Astrocyte (in vitro differentiated cells and primary cell): ENCODE results near the gene KHDC1L. TPM values are rescaled to one million over a fixed set of nuclear protein-coding genes. Genes with fewer than 3 reads are reported as not detected.

Source experiments
- DNase-seq: peaks from one replicate; pipeline ENCODE4 v3.0.0-alpha.2; 2010; ENCODE audit warnings: low read depth
- FAIRE-seq: peaks from 2 replicates; lab custom pipeline; 2011; peaks lifted over from hg19 to GRCh38; lab: Jason Lieb, UNC
- H2AFZ ChIP-seq: 2 replicates; pipeline ENCODE4 v1.6.0; 2012; ENCODE audit warnings: low read depth, low read length, inconsistent platforms
- H3K27ac ChIP-seq: 2 replicates; pipeline ENCODE4 v1.5.1; 2011; ENCODE audit warnings: low read depth, low read length, inconsistent platforms
- H3K27me3 ChIP-seq: 2 replicates; pipeline ENCODE4 v1.6.0; 2011; ENCODE audit warnings: low read length, inconsistent platforms; ENCODE audit not compliant: insufficient read depth
- H3K36me3 ChIP-seq: 2 replicates; pipeline ENCODE4 v1.5.1; 2011; ENCODE audit warnings: low read length, inconsistent platforms; ENCODE audit not compliant: insufficient read depth
- H3K4me1 ChIP-seq: 2 replicates; pipeline ENCODE4 v1.5.1; 2011; ENCODE audit warnings: low read length, inconsistent platforms; ENCODE audit not compliant: insufficient read depth
- H3K4me2 ChIP-seq: 2 replicates; pipeline ENCODE4 v1.6.0; 2012; ENCODE audit warnings: low read length, inconsistent platforms
- H3K4me3 ChIP-seq: 2 replicates; pipeline ENCODE4 v1.5.1; 2011; ENCODE audit warnings: low read depth, mild to moderate bottlenecking, low read length, inconsistent platforms; ENCODE audit not compliant: insufficient read depth
- H3K79me2 ChIP-seq: 2 replicates; pipeline ENCODE4 v1.6.0; 2012; ENCODE audit warnings: mild to moderate bottlenecking, low read length, inconsistent platforms; ENCODE audit not compliant: insufficient read depth
- H3K9ac ChIP-seq: 2 replicates; pipeline ENCODE4 v1.6.0; 2012; ENCODE audit warnings: mild to moderate bottlenecking, low read length, inconsistent platforms
- H3K9me3 ChIP-seq: 2 replicates; pipeline ENCODE4 v1.5.1; 2012; ENCODE audit warnings: low read depth, mild to moderate bottlenecking, low read length, inconsistent platforms; ENCODE audit not compliant: insufficient read depth
- H4K20me1 ChIP-seq: 2 replicates; pipeline ENCODE4 v1.6.0; 2012; ENCODE audit warnings: low read length, inconsistent platforms; ENCODE audit not compliant: insufficient read depth
- H3K27ac Mint-ChIP-seq: one replicate; pipeline ENCODE4 v1.8.0; 2021; ENCODE audit warnings: mild to moderate bottlenecking, mixed read lengths; ENCODE audit not compliant: unreplicated experiment
- H3K27me3 Mint-ChIP-seq: one replicate; pipeline ENCODE4 v1.8.0; 2021; ENCODE audit warnings: low read depth, mixed read lengths; ENCODE audit not compliant: unreplicated experiment
- H3K36me3 Mint-ChIP-seq: one replicate; pipeline ENCODE4 v1.8.0; 2021; ENCODE audit warnings: low read depth, mixed read lengths; ENCODE audit not compliant: unreplicated experiment
- H3K4me1 Mint-ChIP-seq: one replicate; pipeline ENCODE4 v1.8.0; 2021; ENCODE audit warnings: low read depth, mixed read lengths; ENCODE audit not compliant: unreplicated experiment
- H3K4me3 Mint-ChIP-seq: one replicate; pipeline ENCODE4 v1.8.0; 2021; ENCODE audit warnings: mild to moderate bottlenecking, moderate library complexity, mixed read lengths; ENCODE audit not compliant: unreplicated experiment
- H3K9me3 Mint-ChIP-seq: one replicate; pipeline ENCODE4 v1.8.0; 2021; ENCODE audit warnings: mild to moderate bottlenecking, mixed read lengths; ENCODE audit not compliant: unreplicated experiment
- EZH2 ChIP-seq: IDR thresholded peaks from 2 replicates; pipeline ENCODE4 v1.6.1; 2012; ENCODE audit warnings: mild to moderate bottlenecking, low read length, inconsistent platforms; ENCODE audit not compliant: insufficient read depth
- total RNA-seq: library from RNA; stranded (reverse); gene quantifications from 2 replicates; pipeline ENCODE4 v1.2.1, GENCODE V29; 2021
- TF ChIP-seq, protein P1 (sequence below): IDR thresholded peaks from 2 replicates; pipeline ENCODE4 v1.5.1; 2011; ENCODE audit warnings: low read depth, mild to moderate bottlenecking, inconsistent platforms, low read length, moderate library complexity; ENCODE audit not compliant: insufficient read depth

Gene KHDC1L
- total RNA-seq, 1 donor from 2014 or later, result not detected

DNA sequence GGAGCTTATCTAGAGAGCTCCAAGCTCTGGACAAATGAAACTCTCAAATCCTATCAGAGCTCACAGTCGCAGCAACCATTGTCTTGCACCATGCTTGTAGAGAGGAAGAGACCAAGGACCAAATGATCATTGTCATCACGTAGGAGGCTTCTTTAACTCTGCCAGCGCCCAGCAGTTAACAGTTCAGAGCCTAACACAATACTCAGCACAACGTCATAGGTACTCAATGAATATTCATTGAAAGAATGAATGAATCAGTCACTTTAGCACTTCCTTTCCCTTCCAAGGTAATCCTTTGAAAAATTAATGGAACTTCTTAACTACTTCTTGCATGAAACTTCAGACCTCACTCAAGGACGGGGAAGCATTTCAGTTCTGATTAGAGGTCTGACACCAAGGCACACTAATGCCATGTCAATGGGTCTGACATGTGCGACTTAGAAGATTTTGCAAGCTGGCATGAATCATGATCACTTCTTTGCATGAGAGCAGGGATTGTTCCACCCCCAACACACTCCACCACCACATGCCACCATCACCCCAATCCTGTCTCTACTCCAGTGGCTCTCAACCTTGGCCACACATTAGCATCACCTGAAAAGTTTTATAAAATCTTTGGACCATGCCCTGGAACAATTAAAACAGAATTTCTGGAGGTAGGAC is 45.1 kb downstream of the KHDC1L start:
- no peaks in the 10 kb centered on the region for H3K36me3 Mint-ChIP-seq
- TF ChIP-seq EZH2, result no peak
- TF ChIP-seq, protein P1, sequence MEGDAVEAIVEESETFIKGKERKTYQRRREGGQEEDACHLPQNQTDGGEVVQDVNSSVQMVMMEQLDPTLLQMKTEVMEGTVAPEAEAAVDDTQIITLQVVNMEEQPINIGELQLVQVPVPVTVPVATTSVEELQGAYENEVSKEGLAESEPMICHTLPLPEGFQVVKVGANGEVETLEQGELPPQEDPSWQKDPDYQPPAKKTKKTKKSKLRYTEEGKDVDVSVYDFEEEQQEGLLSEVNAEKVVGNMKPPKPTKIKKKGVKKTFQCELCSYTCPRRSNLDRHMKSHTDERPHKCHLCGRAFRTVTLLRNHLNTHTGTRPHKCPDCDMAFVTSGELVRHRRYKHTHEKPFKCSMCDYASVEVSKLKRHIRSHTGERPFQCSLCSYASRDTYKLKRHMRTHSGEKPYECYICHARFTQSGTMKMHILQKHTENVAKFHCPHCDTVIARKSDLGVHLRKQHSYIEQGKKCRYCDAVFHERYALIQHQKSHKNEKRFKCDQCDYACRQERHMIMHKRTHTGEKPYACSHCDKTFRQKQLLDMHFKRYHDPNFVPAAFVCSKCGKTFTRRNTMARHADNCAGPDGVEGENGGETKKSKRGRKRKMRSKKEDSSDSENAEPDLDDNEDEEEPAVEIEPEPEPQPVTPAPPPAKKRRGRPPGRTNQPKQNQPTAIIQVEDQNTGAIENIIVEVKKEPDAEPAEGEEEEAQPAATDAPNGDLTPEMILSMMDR, result no peak
- Histone ChIP-seq H3K79me2 (no peaks in the 10 kb centered on the region), H2AFZ (peak overlapping the region; percentile 21), H3K27me3 (no peaks in the 10 kb centered on the region), H3K9me3 (no peaks in the 10 kb centered on the region), H3K4me2 (peak overlapping the region; percentile 82), H3K36me3 (no peaks in the 10 kb centered on the region), H3K9ac (no peak overlapping the region), H4K20me1 (no peaks in the 10 kb centered on the region), H3K4me1 (peaks cover 10% of the 10 kb centered on the region), H3K4me3 (peak overlapping the region; percentile 53), H3K27ac (no peak overlapping the region)
- H3K4me3 Mint-ChIP-seq, result no peak overlapping the region
- peaks cover 7% of the 10 kb centered on the region for H3K27me3 Mint-ChIP-seq
- no peak overlapping the region for H3K27ac Mint-ChIP-seq
- no peaks in the 10 kb centered on the region for H3K4me1 Mint-ChIP-seq
- peak; percentile 32 for DNase-seq
- no peak for FAIRE-seq
- H3K9me3 Mint-ChIP-seq, result no peaks in the 10 kb centered on the region

DNA sequence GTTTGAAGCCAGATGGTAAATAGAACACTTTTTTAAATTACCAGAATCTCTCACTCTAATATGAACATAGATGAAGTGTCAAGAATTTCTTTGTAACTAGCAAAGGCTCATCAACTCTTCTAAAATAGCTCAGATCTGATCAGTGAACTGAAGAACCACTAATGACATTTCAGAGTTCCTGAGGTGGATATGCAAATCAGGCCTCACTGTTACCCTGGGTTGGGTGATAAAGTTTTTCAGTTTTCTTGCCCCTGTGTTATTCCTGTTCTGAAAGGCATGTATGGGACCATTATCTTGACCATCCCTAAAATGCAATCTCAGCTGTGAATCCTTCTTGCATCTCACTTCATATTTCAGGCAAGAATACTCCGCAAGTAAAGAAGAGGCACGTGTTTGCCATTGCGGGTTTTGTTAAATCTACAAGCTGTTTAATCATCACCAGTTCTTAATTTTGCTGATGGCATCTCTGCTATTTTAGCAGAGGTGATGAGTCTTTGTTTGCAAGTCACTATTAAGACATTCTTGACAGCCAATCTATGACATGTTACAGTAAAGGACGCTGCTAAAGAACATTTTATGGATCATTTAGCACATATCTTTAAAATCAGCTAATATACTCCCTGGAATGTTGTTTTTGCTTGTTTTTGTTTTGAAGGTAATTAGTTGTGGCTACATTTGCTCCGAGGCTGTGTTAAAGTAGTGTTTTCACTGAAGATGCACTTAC is 47.9 kb downstream of the KHDC1L start:
- Mint-ChIP-seq H3K27me3 (peaks cover 2% of the 10 kb centered on the region), H3K9me3 (no peaks in the 10 kb centered on the region), H3K4me1 (no peaks in the 10 kb centered on the region), H3K36me3 (no peaks in the 10 kb centered on the region), H3K4me3 (no peak overlapping the region), H3K27ac (no peak overlapping the region)
- H3K4me3 ChIP-seq, result no peak overlapping the region
- no peaks in the 10 kb centered on the region for H3K79me2 ChIP-seq
- H3K36me3 ChIP-seq, result no peaks in the 10 kb centered on the region
- DNase-seq (no peak), FAIRE-seq (no peak)
- H3K27ac ChIP-seq, result no peak overlapping the region
- TF ChIP-seq, protein P1, result no peak
- TF ChIP-seq EZH2, result no peak
- H3K9ac ChIP-seq, result no peak overlapping the region
- no peak overlapping the region for H3K4me2 ChIP-seq
- H3K27me3 ChIP-seq, result no peaks in the 10 kb centered on the region
- H2AFZ ChIP-seq, result no peak overlapping the region
- H4K20me1 ChIP-seq, result no peaks in the 10 kb centered on the region
- H3K9me3 ChIP-seq, result no peaks in the 10 kb centered on the region
- peaks cover 10% of the 10 kb centered on the region for H3K4me1 ChIP-seq

DNA sequence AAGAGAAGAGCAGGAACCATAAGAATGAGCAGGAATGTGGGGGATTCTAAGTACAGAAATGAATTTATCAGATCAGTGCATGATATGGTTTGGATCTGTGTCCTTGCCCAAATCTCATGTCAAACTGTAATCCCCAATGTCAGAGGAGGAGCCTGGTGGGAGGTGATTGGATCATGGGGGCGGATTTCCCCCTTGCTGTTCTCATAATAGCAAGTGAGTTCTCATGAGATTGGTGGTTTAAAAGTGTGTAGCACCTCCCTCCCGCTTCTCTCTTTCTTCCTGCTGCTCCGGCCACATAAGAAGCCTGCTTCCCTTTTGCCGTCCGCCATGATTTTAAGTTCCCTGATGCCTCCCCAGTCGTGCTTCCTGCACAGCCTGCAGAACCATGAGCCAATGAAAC is 49.2 kb downstream of the KHDC1L start:
- Mint-ChIP-seq H3K36me3 (no peaks in the 10 kb centered on the region), H3K27ac (no peak overlapping the region), H3K4me1 (no peaks in the 10 kb centered on the region), H3K27me3 (peaks cover 2% of the 10 kb centered on the region), H3K4me3 (no peak overlapping the region), H3K9me3 (no peaks in the 10 kb centered on the region)
- Histone ChIP-seq H3K36me3 (no peaks in the 10 kb centered on the region), H3K4me1 (peaks cover 10% of the 10 kb centered on the region), H3K9me3 (no peaks in the 10 kb centered on the region), H3K79me2 (no peaks in the 10 kb centered on the region), H3K27me3 (no peaks in the 10 kb centered on the region), H3K9ac (no peak overlapping the region), H2AFZ (no peak overlapping the region), H3K27ac (no peak overlapping the region), H4K20me1 (no peaks in the 10 kb centered on the region), H3K4me2 (no peak overlapping the region), H3K4me3 (no peak overlapping the region)
- no peak for FAIRE-seq
- DNase-seq, result no peak
- TF ChIP-seq, protein P1, result no peak
- no peak for TF ChIP-seq EZH2
